GM06990 (cell line): ENCODE measurements around the gene PML.

Source experiments
- DNase-seq: peaks from one replicate; pipeline ENCODE4 v3.0.0-alpha.2; 2011; ENCODE audit not compliant: insufficient read length; ENCODE audit errors: extremely low read depth
- H3K27me3 ChIP-seq: replicated peaks from 2 replicates; pipeline ENCODE4 v1.6.0; 2011; ENCODE audit warnings: low read length; ENCODE audit not compliant: control insufficient read depth, insufficient read depth
- H3K36me3 ChIP-seq: 2 replicates; pipeline ENCODE4 v1.5.1; 2011; ENCODE audit warnings: low read length; ENCODE audit not compliant: control insufficient read depth, insufficient read depth
- H3K4me3 ChIP-seq: replicated peaks from 2 replicates; pipeline ENCODE4 v1.5.1; 2011; ENCODE audit warnings: low read depth, mild to moderate bottlenecking, control low read depth, low read length
- CTCF ChIP-seq: IDR thresholded peaks from 2 replicates; pipeline ENCODE4 v1.5.1; 2011; ENCODE audit warnings: low read length, control low read depth, mild to moderate bottlenecking, inconsistent platforms; ENCODE audit not compliant: insufficient read depth, poor library complexity, severe bottlenecking

The PML gene

GRCh38 chr15:73994413-73994883 is at the start of gene PML:
Gene PML (plus strand): TSS chr15:73994716. CDS start chr15:73994813, 97 bp downstream.
- Histone ChIP-seq H3K4me3 (peak within 1 kb of the TSS; percentile 87), H3K27me3 (no peaks in the 10 kb centered on the region), H3K36me3 (peaks cover 3% of the 10 kb centered on the region; the same call in 1 of the 2 replicates)
- peak; percentile 88 for DNase-seq
- TF ChIP-seq CTCF = no peak

- H3K36me3 ChIP-seq = no peaks in the 10 kb centered on the region
- DNase-seq = no peak
- peaks cover 1% of the 10 kb centered on the region; the same call in 1 of the 2 replicates for H3K27me3 ChIP-seq
- no peak overlapping the region for H3K4me3 ChIP-seq
- no peak for TF ChIP-seq CTCF
Measured at GRCh38 chr15:73945130-73945508, 49.4 kb upstream of the PML start.

- Histone ChIP-seq H3K4me3 (no peak overlapping the region), H3K36me3 (no peaks in the 10 kb centered on the region), H3K27me3 (peaks cover 1% of the 10 kb centered on the region; the same call in 1 of the 2 replicates)
- TF ChIP-seq CTCF = no peak
- no peak for DNase-seq
Measured at GRCh38 chr15:73946046-73946721, 48.3 kb upstream of the PML start.

- H3K36me3 ChIP-seq = no peaks in the 10 kb centered on the region
- peaks cover 1% of the 10 kb centered on the region; the same call in 1 of the 2 replicates for H3K27me3 ChIP-seq
- no peak for DNase-seq
- TF ChIP-seq CTCF = no peak
- no peak overlapping the region for H3K4me3 ChIP-seq
Measured at GRCh38 chr15:73946795-73947370, 47.6 kb upstream of the PML start.

- DNase-seq = no peak
- Histone ChIP-seq H3K36me3 (no peaks in the 10 kb centered on the region), H3K4me3 (no peak overlapping the region), H3K27me3 (peaks cover 1% of the 10 kb centered on the region; the same call in 1 of the 2 replicates)
- no peak for TF ChIP-seq CTCF
Measured at GRCh38 chr15:73947651-73948050, 46.9 kb upstream of the PML start.

- peaks cover 1% of the 10 kb centered on the region; the same call in 1 of the 2 replicates for H3K27me3 ChIP-seq
- H3K4me3 ChIP-seq = no peak overlapping the region
- TF ChIP-seq CTCF = no peak
- DNase-seq = no peak
- H3K36me3 ChIP-seq = no peaks in the 10 kb centered on the region
Measured at GRCh38 chr15:73948396-73948795, 46.1 kb upstream of the PML start.
